Neuron (in vitro differentiated cells): Measurements from ENCODE around the gene CARD9.

Experiments used
- H2AFZ ChIP-seq: one replicate; pipeline ENCODE4 v1.6.1; 2013; ENCODE audit warnings: low read depth, mild to moderate bottlenecking, inconsistent platforms, low read length, moderate library complexity
- H3K27me3 ChIP-seq: one replicate; pipeline ENCODE4 v1.6.1; 2013; ENCODE audit warnings: low read length; ENCODE audit not compliant: insufficient read depth
- H3K36me3 ChIP-seq: one replicate; pipeline ENCODE4 v1.6.1; 2013; ENCODE audit warnings: low read length; ENCODE audit not compliant: insufficient read depth
- H3K4me1 ChIP-seq: one replicate; pipeline ENCODE4 v1.6.1; 2013; ENCODE audit warnings: low read length; ENCODE audit not compliant: insufficient read depth
- H3K4me3 ChIP-seq: 2 replicates; pipeline ENCODE4 v1.5.1; 2013; ENCODE audit warnings: mild to moderate bottlenecking, low read length, moderate library complexity
- H3K9me3 ChIP-seq: one replicate; pipeline ENCODE4 v1.6.1; 2013; ENCODE audit warnings: low read length

The CARD9 gene

GRCh38 chr9:136396219-136396515 lies 22.7 kb upstream of the CARD9 start:
- no peaks in the 10 kb centered on the region for H3K27me3 ChIP-seq
- no peak overlapping the region for H2AFZ ChIP-seq
- H3K36me3 ChIP-seq: peaks cover 65% of the 10 kb centered on the region
- peaks cover 17% of the 10 kb centered on the region for H3K4me1 ChIP-seq
- H3K4me3 ChIP-seq: no peak overlapping the region
- no peaks in the 10 kb centered on the region for H3K9me3 ChIP-seq

GRCh38 chr9:136395345-136396218 lies 22.1 kb upstream of the CARD9 start:
- Histone ChIP-seq H3K4me3 (no peak overlapping the region), H3K27me3 (no peaks in the 10 kb centered on the region), H2AFZ (no peak overlapping the region), H3K9me3 (no peaks in the 10 kb centered on the region), H3K4me1 (peaks cover 17% of the 10 kb centered on the region), H3K36me3 (peaks cover 66% of the 10 kb centered on the region)

GRCh38 chr9:136395020-136395340 lies 21.5 kb upstream of the CARD9 start:
- Histone ChIP-seq H3K4me3 (no peak overlapping the region), H3K27me3 (no peaks in the 10 kb centered on the region), H3K9me3 (no peaks in the 10 kb centered on the region), H2AFZ (no peak overlapping the region), H3K4me1 (peaks cover 12% of the 10 kb centered on the region), H3K36me3 (peaks cover 66% of the 10 kb centered on the region)

GRCh38 chr9:136394312-136395019 lies 21.0 kb upstream of the CARD9 start:
- Histone ChIP-seq H3K36me3 (peaks cover 71% of the 10 kb centered on the region), H3K27me3 (no peaks in the 10 kb centered on the region), H2AFZ (no peak overlapping the region), H3K9me3 (no peaks in the 10 kb centered on the region), H3K4me1 (peaks cover 11% of the 10 kb centered on the region), H3K4me3 (no peak overlapping the region)

- H3K27me3 ChIP-seq: no peaks in the 10 kb centered on the region
- no peak overlapping the region for H3K4me3 ChIP-seq
- H3K4me1 ChIP-seq: peaks cover 1% of the 10 kb centered on the region
- H2AFZ ChIP-seq: no peak overlapping the region
- no peaks in the 10 kb centered on the region for H3K9me3 ChIP-seq
- H3K36me3 ChIP-seq: peaks cover 81% of the 10 kb centered on the region
Observed at GRCh38 chr9:136393531-136393930, 20.1 kb upstream of the CARD9 start.

GRCh38 chr9:136392538-136393449 lies 19.3 kb upstream of the CARD9 start:
- Histone ChIP-seq H3K4me3 (no peak overlapping the region), H3K36me3 (peaks cover 83% of the 10 kb centered on the region), H3K27me3 (no peaks in the 10 kb centered on the region), H2AFZ (no peak overlapping the region), H3K9me3 (no peaks in the 10 kb centered on the region), H3K4me1 (no peaks in the 10 kb centered on the region)

GRCh38 chr9:136391737-136392537 lies 18.5 kb upstream of the CARD9 start:
- Histone ChIP-seq H2AFZ (no peak overlapping the region), H3K36me3 (peaks cover 87% of the 10 kb centered on the region), H3K4me3 (no peak overlapping the region)

GRCh38 chr9:136389396-136389795 lies 15.9 kb upstream of the CARD9 start:
- Histone ChIP-seq H3K27me3 (no peaks in the 10 kb centered on the region), H3K36me3 (peaks cover 77% of the 10 kb centered on the region), H3K9me3 (no peaks in the 10 kb centered on the region)

More at GRCh38 chr9:136391737-136392537, 18.5 kb upstream of the CARD9 start:
- no peaks in the 10 kb centered on the region for H3K4me1 ChIP-seq
- H3K9me3 ChIP-seq: no peaks in the 10 kb centered on the region
- no peaks in the 10 kb centered on the region for H3K27me3 ChIP-seq

GRCh38 chr9:136387217-136387616 lies 13.7 kb upstream of the CARD9 start:
- H3K27me3 ChIP-seq: no peaks in the 10 kb centered on the region
- no peak overlapping the region for H3K4me3 ChIP-seq
- no peaks in the 10 kb centered on the region for H3K9me3 ChIP-seq
- H3K4me1 ChIP-seq: no peaks in the 10 kb centered on the region
- no peak overlapping the region for H2AFZ ChIP-seq
- peaks cover 75% of the 10 kb centered on the region for H3K36me3 ChIP-seq

More at GRCh38 chr9:136389396-136389795, 15.9 kb upstream of the CARD9 start:
- Histone ChIP-seq H3K4me3 (no peak overlapping the region), H3K4me1 (no peaks in the 10 kb centered on the region), H2AFZ (no peak overlapping the region)

GRCh38 chr9:136386018-136386417 lies 12.5 kb upstream of the CARD9 start:
- H3K4me1 ChIP-seq: no peaks in the 10 kb centered on the region
- peaks cover 75% of the 10 kb centered on the region for H3K36me3 ChIP-seq
- no peaks in the 10 kb centered on the region for H3K9me3 ChIP-seq
- no peak overlapping the region for H3K4me3 ChIP-seq
- H3K27me3 ChIP-seq: no peaks in the 10 kb centered on the region
- no peak overlapping the region for H2AFZ ChIP-seq

- Histone ChIP-seq H3K4me1 (no peaks in the 10 kb centered on the region), H3K36me3 (peaks cover 84% of the 10 kb centered on the region), H2AFZ (no peak overlapping the region), H3K4me3 (no peak overlapping the region), H3K27me3 (no peaks in the 10 kb centered on the region), H3K9me3 (no peaks in the 10 kb centered on the region)
Observed at GRCh38 chr9:136385015-136385414, 11.5 kb upstream of the CARD9 start.

- H3K27me3 ChIP-seq: no peaks in the 10 kb centered on the region
- no peaks in the 10 kb centered on the region for H3K4me1 ChIP-seq
- no peaks in the 10 kb centered on the region for H3K9me3 ChIP-seq
- H3K4me3 ChIP-seq: no peak overlapping the region
- peaks cover 80% of the 10 kb centered on the region for H3K36me3 ChIP-seq
- no peak overlapping the region for H2AFZ ChIP-seq
Observed at GRCh38 chr9:136383436-136383835, 10.0 kb upstream of the CARD9 start.
